Measurements from ENCODE around the gene TRPV2. TPM values are rescaled to one million over a fixed set of nuclear protein-coding genes. Genes with fewer than 3 reads are reported as not detected.
"Not testable (repeated sequence)": the region's sequence is repeated elsewhere in the genome, so short reads cannot be mapped to it uniquely, and the experiment has no call there.

Gene TRPV2
- polyA plus RNA-seq, 3 donors: 4.3 to 26.2 (median 17.7) TPM

DNA sequence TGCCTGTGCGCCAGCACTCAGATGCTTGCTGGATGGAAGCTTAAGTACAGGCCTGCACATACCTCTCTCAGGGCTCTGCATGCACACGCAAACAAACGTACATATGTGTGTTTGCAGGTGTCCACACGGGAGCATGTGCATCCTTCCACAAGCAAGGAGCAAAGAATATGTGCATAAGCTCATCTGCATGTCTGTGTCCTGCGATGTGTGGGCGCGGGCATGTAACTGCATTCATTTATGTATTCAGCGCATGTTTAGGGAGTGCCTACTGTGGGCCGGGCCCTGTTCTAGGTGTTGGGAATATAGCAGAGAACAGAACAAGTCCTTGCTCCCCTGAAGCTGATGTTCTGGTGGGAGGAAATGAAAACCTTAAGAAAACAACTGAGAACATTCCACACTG lies 13.7 kb downstream of the TRPV2 start:
- WGBS, 3 donors: 95% methylated on average over 9 of the region's 9 CpGs
- no peak overlapping the region for H3K27ac ChIP-seq (ENCODE audit: low read depth, low read length)

DNA sequence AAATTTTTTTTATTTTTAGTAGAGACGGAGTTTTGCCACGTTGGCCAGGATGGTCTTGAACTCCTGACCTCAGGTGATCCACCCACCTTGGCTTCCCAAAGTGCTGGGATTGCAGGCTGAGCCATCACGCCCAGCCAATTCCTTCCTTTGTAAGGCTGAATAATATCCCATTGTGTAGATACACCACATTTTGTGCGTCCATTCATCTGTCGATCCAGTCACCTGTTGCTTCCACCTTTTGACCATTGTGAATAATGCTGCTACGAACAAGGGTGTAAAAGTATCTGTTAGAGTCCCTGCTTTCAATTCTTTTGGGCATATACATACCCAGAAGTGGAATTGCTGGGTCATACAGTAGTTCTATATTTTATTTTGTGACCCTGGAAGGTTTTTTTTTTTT lies 15.3 kb downstream of the TRPV2 start:
- no peak overlapping the region for H3K27ac ChIP-seq (ENCODE audit: low read depth, low read length)
- 66 to 88% (median 74%) methylated on average over 6 of the region's 6 CpGs for WGBS, 3 donors

DNA sequence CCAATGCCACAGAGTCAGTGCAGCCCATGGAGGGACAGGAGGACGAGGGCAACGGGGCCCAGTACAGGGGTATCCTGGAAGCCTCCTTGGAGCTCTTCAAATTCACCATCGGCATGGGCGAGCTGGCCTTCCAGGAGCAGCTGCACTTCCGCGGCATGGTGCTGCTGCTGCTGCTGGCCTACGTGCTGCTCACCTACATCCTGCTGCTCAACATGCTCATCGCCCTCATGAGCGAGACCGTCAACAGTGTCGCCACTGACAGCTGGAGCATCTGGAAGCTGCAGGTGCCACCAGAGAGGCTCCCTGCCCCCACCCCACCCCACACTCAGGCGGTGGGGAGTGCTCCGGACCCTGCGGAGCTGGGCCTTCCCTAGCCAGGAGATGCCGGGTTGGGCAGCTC lies 16.6 kb downstream of the TRPV2 start:
- WGBS, 3 donors: 92 to 93% (median 93%) methylated on average over 15 of the region's 15 CpGs
- no peak overlapping the region for H3K27ac ChIP-seq (ENCODE audit: low read depth, low read length)

DNA sequence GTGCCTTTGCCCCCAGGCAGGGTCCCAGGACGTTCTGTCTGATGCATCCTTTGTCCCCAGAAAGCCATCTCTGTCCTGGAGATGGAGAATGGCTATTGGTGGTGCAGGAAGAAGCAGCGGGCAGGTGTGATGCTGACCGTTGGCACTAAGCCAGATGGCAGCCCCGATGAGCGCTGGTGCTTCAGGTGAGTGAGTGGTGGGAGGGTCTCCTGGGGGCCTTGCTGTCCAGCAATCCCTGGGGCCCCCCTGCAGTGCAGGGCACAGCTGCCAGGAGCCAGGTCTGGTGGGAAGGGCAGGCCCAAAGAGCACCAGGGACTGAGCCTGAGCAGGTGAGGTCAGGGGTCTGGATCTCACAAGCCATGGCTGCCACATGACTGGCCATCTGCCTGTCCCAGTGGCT lies 18.1 kb downstream of the TRPV2 start:
- 71 to 76% (median 76%) methylated on average over 5 of the region's 5 CpGs for WGBS, 3 donors
- no peak overlapping the region for H3K27ac ChIP-seq (ENCODE audit: low read depth, low read length)

DNA sequence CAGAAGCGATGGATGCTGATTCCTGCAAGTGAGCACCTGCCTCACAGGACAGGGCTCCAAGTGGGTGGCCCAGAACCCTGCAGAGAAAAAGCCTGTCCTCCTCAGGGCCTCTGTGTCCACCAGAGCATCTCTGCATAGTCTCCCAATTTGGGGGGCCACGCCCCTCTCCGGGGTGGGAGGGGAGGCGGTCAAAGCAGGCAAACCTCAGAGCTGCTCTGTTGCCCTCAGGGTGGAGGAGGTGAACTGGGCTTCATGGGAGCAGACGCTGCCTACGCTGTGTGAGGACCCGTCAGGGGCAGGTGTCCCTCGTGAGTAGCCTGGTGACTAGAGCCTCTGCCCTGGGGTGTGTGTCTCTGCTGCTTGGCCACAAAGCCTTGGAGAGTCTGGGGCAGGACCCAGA lies 19.3 kb downstream of the TRPV2 start:
- 66 to 67% (median 67%) methylated on average over 8 of the region's 8 CpGs for WGBS, 3 donors

DNA sequence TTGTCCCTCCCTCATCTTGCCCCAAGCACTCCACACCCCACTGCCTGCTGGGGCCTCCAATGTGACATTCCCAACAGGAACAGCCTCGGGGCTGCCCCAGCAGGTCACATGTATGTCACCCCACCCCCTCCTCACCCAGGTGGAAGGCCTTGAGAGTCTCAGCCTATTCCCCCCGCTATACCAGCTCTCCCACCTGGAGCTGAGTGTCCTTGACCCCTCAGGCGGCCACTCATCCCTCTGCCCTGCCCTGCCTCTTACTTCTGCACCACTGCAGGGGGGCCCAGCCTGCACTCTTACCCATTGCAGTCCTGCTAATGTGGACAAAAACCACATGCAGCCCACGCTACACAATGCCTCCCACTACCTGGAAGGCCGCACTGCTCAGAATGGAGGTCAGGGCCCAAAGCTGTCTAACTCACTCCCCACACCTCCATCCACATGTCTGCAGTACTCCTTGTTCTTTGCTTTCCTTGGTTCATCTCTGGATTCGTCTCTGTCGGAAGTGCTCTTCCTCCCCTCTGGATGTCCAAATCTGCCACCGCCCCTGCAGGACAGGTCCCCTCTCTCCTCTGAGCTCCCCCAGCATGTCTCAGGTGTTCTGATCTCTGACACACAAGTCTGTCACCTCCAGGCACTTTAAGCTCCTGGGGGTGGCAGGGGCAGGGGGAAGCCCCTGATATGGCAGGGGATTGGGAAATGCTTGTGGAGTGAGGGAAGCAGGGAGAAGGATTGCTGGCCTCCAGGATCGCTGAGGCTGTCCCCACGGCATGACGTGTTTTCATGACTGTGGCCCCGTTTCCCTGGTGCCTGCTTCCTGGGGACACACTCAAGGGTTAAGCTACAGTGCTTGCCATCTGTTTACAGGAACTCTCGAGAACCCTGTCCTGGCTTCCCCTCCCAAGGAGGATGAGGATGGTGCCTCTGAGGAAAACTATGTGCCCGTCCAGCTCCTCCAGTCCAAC lies 20.8 kb downstream of the TRPV2 start:
- WGBS, 3 donors: 65 to 70% (median 69%) methylated on average over 14 of the region's 14 CpGs

More for the DNA sequence above, 19.3 kb downstream of the TRPV2 start:
- no peak overlapping the region for H3K27ac ChIP-seq (ENCODE audit: low read depth, low read length)

DNA sequence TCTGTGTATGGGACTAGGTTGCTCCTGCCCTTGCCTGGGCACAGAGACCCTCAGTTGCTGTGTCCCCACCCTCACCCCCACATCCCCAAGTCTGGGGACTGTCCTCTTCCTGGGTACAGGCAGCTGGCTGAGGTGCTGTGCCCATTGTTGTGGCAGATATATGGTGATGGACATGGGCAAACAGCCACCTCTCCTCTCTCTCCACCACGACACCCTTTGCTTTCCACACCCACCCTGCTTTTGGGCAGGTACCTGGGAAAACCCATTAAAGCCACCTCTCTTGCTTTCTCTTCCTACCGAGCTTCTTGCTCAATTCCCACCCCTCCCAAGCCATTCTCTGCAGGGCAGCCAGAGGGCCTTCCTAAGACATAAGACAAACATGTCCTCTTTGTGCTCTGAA lies 21.7 kb downstream of the TRPV2 start:
- no peak overlapping the region for H3K27ac ChIP-seq (ENCODE audit: low read depth, low read length)
- WGBS, 3 donors: 51 to 63% (median 63%) methylated on average over 2 of the region's 2 CpGs

More for the DNA sequence above, 20.8 kb downstream of the TRPV2 start:
- no peak overlapping the region for H3K27ac ChIP-seq (ENCODE audit: low read depth, low read length)

DNA sequence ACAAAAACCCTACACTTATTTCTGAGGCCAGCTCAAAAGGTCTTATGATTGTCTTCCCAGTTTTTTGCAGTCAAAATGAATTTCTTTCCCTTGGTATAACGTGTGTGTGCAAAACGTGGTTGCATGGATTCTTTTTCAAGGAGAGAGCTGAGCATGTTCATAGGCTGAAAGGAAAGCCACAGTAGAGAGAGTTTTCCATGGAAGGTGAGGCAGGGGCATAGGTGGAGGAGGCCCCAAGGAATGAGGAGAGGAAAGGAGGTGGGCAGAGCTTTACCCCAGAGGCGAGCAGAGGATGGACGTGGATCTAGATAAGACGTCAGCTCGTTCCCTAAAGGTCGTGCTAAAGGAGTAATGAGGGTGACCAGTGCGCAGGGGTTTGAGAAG lies 22.8 kb downstream of the TRPV2 start:
- H3K27ac ChIP-seq (ENCODE audit: low read depth, low read length): no peak overlapping the region
- 13 to 22% (median 16%) methylated on average over 8 of the region's 8 CpGs for WGBS, 3 donors

DNA sequence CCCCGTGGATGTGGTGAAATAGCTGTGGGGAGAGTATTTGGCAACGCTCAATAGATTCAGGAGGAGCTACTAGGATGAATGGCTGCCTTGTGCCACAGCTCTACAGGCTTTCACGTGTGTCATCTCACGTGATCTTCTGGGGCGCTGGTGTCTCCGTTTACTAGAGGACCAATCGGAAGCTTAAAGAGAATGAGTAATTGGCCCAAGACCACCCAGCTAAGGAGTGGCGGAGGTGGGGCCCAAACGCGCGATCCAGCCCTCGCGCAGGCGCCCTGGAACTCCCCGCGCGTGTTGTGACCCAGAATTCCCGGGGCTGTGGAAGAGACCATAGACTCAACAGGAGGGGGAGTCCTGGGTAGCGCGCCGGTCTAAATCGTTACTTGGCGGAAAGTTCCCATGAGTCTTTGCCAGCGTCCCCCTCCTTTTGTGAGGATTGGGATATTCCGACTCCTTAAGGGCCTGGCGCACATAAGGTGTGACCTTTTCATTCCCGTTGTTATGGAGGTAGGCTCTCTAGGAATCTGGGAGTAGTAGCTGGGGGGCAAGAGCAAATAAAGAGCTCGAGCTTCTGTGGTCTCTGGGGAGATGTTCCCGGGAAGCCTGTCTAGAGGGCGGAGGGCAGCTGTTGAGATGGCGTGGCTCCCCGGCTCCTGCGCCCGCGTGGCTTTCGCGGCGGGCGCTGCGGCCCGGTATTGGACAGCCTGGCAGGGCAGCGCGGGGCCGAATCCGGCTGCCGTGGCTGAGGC lies 23.4 kb downstream of the TRPV2 start:
- H3K27ac ChIP-seq (ENCODE audit: low read depth, low read length): no peak overlapping the region
- WGBS, 3 donors: 0 to 1% (median 0%) methylated on average over 46 of the region's 46 CpGs

DNA sequence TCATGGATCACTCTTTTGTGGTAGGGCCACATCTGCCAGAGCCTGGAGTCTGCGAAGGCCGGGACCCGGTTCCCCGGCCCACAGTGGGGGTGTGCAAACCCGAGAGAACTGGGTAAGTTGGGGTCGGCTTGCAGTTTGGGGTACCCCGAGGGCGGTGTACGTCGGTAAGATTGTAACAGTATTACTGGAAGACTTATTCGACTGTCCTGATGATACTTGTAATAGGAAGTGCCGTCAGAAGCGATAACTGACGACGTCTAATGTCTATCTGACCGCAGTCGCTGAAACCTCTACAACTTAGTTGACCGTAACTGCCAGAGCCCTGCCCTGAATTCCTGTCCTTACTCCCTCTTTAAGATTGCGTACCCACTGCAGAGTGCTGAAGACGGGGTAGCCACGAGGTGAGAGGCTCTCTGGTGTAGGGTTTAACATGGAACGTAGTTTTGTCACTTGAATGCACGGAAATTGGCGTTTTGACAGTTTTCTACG lies 24.0 kb downstream of the TRPV2 start:
- WGBS, 3 donors: 0 to 1% (median 0%) methylated on average over 25 of the region's 25 CpGs
- H3K27ac ChIP-seq (ENCODE audit: low read depth, low read length): no peak overlapping the region

DNA sequence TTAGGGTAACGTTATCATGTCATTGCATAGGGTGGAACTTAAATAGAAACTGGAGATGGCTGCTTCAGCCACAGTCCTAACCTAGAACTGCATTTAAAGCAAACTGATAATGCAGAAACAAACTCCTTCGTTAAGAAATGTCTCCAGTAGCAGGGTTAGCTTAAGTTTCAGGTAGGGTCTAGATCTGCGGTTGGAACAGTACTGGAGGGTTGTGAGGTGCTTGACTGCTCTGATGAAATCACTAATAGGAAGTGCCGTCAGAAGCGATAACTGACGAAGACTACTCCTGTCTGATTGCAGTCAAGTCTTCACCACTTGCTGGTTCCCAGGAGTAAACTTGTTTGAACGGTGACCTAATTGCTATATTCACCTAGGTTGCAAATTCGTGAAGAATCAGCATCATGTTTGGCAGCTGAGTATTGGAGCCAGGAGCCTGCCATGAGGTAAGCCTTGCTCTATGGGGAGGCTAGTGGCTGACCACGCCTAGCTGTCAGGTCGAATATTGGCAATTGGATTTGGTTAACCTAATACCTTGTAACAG lies 24.5 kb downstream of the TRPV2 start:
- H3K27ac ChIP-seq (ENCODE audit: low read depth, low read length): no peak overlapping the region
- WGBS, 3 donors: 5 to 9% (median 8%) methylated on average over 10 of the region's 10 CpGs

DNA sequence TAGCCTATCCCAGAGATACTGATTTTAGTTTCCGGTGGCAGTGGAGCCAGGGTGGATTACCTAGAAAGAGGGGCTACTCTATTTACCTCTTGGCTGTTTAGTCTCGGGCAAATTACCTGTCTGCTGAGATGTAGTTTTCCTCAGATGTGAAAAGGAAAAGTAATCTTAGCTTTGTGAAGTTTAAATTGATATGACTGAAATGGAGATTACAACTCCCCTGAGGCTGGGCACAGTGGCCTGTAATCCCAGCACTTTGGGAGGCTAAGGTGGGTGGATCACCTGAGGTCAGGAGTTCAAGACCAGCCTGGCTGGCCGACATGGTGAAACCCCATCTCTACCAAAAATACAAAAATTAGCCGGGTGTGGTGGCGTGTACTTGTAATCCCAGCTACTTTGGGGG lies 25.0 kb downstream of the TRPV2 start:
- not testable (repeated sequence) for H3K27ac ChIP-seq (ENCODE audit: low read depth, low read length)
- 54 to 67% (median 62%) methylated on average over 5 of the region's 5 CpGs for WGBS, 3 donors

DNA sequence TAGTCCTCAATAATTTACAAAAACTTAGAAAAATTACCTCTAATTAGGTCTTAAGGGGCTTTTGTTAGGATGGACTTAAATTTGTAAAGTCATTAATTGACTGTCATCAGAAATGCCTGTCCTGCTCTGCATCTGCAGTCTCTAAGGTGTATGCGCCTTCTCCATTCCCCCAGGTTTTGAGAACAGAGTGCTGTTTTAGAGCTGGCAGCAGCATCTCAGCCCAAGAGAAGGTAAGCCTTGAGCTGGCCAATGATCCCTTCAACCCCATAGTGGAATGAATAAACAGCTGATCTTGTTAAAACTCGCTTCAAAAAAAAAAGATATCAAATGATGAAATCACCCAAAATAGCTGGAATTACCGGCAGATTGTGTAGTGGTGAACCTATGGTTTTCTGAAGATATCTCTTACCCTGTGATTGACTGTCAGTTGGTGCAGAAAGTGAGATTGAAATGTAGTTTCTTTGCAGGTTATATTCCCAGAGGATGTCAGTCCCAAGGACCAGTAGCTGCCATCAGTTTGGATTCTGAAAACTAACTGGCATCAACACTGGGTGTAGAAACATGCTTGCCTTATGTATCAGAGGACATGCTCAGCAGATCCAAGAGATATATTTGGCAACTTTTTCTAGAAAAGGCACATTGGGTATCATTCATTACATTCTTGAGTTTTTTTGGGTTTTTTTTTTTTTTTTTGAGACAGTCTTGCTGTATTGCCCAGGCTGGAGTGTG lies 25.7 kb downstream of the TRPV2 start:
- H3K27ac ChIP-seq (ENCODE audit: low read depth, low read length): no peak overlapping the region

DNA sequence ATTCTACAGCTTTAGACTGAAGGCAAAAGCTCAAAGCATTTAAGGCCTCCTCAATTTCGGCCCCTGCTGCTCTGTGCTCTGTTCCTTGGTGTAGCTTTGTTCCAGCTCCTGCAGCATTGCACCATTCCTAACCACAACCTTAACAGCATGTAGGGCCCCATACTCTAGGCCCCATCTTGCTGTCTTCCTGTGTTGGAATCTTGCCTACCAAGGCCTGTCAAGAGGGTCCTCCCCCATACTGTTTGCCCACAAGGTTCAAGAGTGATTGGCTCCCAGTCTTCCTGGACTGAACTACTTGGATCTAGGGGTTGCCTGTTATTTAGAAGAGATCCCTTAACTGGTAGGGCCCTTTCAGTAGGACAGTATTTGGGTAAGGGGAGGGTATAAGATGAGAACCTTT lies 26.8 kb downstream of the TRPV2 start:
- H3K27ac ChIP-seq (ENCODE audit: low read depth, low read length): no peak overlapping the region
- 56 to 79% (median 63%) methylated on average over 1 of the region's 1 CpG for WGBS, 3 donors

More for the DNA sequence above, 25.7 kb downstream of the TRPV2 start:
- 55 to 72% (median 71%) methylated on average over 3 of the region's 3 CpGs for WGBS, 3 donors

DNA sequence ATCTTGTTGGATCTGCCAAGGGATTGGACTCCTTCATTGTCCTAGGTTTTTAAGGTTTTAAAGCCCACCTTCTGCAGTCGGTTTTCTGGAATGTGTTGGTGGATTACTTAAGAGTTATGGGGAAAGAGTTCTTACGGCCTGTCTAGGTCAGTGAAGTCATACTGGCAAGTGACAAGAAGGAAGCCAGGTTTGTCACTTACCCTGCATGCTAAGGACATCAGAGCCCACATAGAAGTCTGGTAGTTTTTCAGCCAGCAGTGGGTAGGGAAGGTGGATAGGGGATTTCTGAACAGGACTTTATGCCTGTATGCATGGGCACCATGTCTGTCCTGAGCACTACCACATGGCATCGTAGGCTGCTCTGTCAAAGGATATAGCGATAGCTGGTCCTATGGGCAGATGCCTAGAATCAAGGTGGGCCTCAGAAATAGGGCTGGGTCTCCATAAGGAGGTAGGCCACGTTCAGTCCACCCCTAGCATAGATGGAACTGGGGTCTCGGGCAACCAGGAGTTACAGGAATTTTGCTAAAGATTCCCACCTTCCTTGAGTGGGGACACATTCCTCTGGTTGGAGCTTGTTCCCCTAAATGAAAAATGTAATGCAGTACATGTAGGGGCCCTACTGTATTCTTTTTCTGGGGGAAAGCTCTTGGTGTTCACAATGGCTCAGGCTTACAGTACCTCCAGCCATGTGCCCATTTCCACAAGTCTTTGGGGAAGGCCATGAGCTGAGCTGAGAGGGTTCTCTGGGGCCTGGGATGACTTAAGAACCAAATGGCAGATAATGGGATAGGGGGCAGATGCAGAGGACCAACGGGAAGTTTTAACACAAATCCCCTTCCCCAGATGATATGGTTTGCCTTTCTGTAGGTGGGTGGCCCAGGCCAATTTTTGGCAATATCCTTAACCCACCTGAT lies 27.5 kb downstream of the TRPV2 start:
- H3K27ac ChIP-seq (ENCODE audit: low read depth, low read length): no peak overlapping the region
- WGBS, 3 donors: 68 to 79% (median 71%) methylated on average over 7 of the region's 7 CpGs

DNA sequence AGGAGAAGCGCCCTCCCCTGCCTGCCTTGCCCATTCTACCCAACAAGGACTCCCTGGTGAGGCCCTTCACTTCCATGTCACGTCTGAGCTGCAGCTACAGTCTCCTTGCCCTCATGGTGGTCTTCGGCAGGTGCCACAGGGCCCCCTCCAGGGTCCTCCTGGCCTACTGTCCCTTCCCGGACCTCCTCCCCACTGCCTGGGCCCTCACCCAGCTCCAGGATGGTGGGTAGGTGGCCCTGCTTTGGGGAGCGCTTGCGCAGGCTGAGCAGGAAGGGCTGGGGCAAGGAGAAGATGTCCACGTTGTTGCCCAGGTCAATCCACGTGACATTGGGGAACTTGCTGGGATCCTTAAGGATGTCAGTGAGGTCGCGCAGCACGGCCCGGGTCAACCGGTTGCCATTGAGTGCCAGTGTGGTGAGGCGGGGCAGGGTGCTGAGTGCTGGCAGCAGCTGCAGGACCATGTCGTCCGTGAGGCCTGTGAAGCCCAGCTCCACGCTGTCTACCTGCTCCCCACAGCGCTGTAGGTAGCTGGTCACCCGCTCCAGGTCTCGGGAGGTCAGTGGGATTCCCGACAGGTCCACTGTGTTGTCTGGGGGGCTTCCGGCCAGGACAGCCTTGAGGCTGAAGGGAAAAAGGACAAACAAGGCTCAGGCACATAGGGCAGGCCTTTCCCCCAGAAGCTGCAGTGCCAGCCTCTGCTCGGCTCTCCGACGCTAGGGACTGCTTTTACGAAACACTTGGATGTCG lies 28.3 kb downstream of the TRPV2 start:
- peak overlapping the region; percentile 9 for H3K27ac ChIP-seq (ENCODE audit: low read depth, low read length)
- WGBS, 3 donors: 70 to 78% (median 76%) methylated on average over 26 to 27 of the region's 27 CpGs
